ENCODE results near the gene ITPK1.

The ITPK1 gene

DNA sequence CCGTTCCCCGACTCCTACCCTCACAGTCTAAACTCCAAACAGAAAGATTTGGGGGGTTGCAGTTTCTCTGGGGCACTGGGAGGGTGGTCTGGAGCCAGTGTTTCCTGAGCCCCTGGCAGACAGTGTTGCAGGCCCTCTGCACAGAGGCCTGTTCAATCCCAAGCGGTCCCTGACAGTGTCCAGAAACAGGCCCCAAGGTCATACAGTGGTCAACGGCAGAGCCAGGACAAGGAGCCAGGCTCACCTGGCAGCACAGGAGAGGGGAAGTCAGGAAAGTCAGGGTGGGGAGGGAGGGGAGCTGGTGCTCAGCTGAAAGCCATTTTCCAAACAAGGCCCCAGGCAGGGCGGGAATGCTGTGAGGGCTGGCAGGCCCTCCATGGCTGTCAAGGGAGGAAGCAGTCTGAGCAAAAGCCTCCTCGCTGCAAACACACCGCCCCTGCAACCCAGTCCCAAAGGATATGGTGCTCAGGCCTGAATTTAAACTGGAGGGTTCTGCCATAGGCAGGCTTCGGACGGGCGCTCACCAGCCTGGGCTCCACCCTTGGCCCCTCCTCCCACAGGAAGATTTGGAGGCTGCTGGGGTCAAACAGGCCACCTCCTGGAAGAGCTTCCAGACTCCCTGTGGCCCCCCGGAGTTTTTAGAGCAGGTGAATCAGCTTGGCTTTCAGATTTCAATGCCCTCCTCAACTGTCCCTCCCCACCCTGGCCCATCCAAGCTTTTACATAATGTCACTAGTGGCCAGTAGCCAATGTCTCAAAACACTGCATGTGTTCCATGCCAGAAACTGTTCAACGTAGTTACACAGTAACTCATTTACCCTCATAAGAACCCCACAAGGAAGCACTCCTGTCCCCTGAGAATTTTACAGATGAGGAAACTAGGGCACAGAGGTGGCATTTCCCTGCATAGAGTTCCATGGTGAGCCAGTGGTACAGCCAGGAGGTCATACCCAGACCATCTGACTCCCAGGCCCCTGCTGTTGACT, 151.3 kb downstream of the ITPK1 start:
- no peak for TF ChIP-seq ZNF311 (tag by site-specific recombination; IDR thresholded peaks at IDR 0.05; ENCODE audit: borderline replicate concordance)
- TF ChIP-seq ZNF548 (tag by site-specific recombination; IDR thresholded peaks at IDR 0.05), result peak; percentile 52; the same call in 1 of the 2 replicates
- TF ChIP-seq ZNF610 (tag by site-specific recombination; IDR thresholded peaks at IDR 0.05; ENCODE audit: borderline replicate concordance), result no peak
- TF ChIP-seq GLIS1 (tag by site-specific recombination; IDR thresholded peaks at IDR 0.05), result peak; percentile 66
- TF ChIP-seq ZNF341 (tag by site-specific recombination; IDR thresholded peaks at IDR 0.05; ENCODE audit: low read depth), result peak; percentile 37
- no peak for TF ChIP-seq ZNF366 (tag by site-specific recombination; conservative IDR thresholded peaks at IDR 0.05)
- TF ChIP-seq ZNF157 (tag by site-specific recombination; IDR thresholded peaks at IDR 0.05), result no peak
- no peak for TF ChIP-seq PATZ1 (tag by site-specific recombination; IDR thresholded peaks at IDR 0.05)
- no peak for TF ChIP-seq ZBTB8A (tag by site-specific recombination; IDR thresholded peaks at IDR 0.05)
- TF ChIP-seq SETDB1 (IDR thresholded peaks at IDR 0.05; ENCODE audit: insufficient read length, low read length), result no peak
- H3K27ac ChIP-seq (ENCODE audit: extremely low read depth, low read depth, low read length), result no peak overlapping the region
- CTCF ChIA-PET, result interaction anchor here (0.6 to 3.1 kb wide), 6 partner anchors 9 to 482 kb away, joined by 3 to 14 read pairs (median 4); no protein-coding TSS in a partner anchor
- no peak overlapping the region for H3K4me3 ChIP-seq (ENCODE audit: low read depth, low read length)
- peaks cover 0 to 5% of the 10 kb centered on the region in 2 experiments; a peak in 1 of 3 replicates for H3K36me3 ChIP-seq (ENCODE audit: control insufficient read depth in 2 of 2, insufficient read depth in 1 of 2, low read length in 2 of 2)
- no peaks in the 10 kb centered on the region for H3K4me1 ChIP-seq (ENCODE audit: control insufficient read depth, insufficient read depth, low read length)
- no peaks in the 10 kb centered on the region for H3K9me3 ChIP-seq (ENCODE audit: control insufficient read depth, insufficient read depth, low read depth, low read length)
- POLR2A ChIA-PET, result no interaction called here

GRCh38 chr14:92963301-92964123, 152.2 kb downstream of the ITPK1 start:
- H3K36me3 ChIP-seq (ENCODE audit: control insufficient read depth in 2 of 2, insufficient read depth in 1 of 2, low read length in 2 of 2), result peaks cover 0 to 10% of the 10 kb centered on the region in 2 experiments; a peak in 1 of 3 replicates
- no peak overlapping the region for H3K27ac ChIP-seq (ENCODE audit: extremely low read depth, low read depth, low read length)
- POLR2A ChIA-PET, result no interaction called here
- CTCF ChIA-PET, result no interaction called here
- TF ChIP-seq ZFHX2 (tag by site-specific recombination; conservative IDR thresholded peaks at IDR 0.05) (peak; percentile 84), EGR2 (tag by site-specific recombination; IDR thresholded peaks at IDR 0.05; ENCODE audit: low read depth) (peak; percentile 45; the same call in 1 of the 2 replicates), HIC1 (tag by site-specific recombination; IDR thresholded peaks at IDR 0.05) (no peak)
- H3K4me3 ChIP-seq (ENCODE audit: low read depth, low read length), result no peak overlapping the region
- no peaks in the 10 kb centered on the region for H3K4me1 ChIP-seq (ENCODE audit: control insufficient read depth, insufficient read depth, low read length)
- H3K9me3 ChIP-seq (ENCODE audit: control insufficient read depth, insufficient read depth, low read depth, low read length), result no peaks in the 10 kb centered on the region

DNA sequence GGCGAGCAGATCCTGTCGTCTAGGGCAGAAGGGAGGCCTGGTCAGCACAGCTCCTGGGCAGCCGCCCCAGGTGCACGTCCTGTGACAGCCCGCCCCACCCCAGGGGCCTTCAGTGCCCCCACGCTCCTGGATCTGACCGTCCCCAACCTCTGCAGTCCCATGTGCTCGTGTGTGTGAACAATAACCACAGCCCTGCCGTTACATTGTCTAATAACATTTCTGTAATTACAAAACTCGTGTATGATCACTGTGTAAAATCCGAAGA, 153.0 kb downstream of the ITPK1 start:
- H3K4me3 ChIP-seq (ENCODE audit: low read depth, low read length), result no peak overlapping the region
- ChIA-PET POLR2A (no interaction called here), CTCF (interaction anchor here (0.7 kb wide), 1 partner anchor 150 kb away, joined by 3 read pairs; no protein-coding TSS in a partner anchor)
- no peak for TF ChIP-seq ZNF211 (tag by site-specific recombination; IDR thresholded peaks at IDR 0.05; ENCODE audit: low read depth)
- TF ChIP-seq ZNF132 (tag by site-specific recombination; IDR thresholded peaks at IDR 0.05; ENCODE audit: borderline replicate concordance), result no peak
- TF ChIP-seq, protein P1, sequence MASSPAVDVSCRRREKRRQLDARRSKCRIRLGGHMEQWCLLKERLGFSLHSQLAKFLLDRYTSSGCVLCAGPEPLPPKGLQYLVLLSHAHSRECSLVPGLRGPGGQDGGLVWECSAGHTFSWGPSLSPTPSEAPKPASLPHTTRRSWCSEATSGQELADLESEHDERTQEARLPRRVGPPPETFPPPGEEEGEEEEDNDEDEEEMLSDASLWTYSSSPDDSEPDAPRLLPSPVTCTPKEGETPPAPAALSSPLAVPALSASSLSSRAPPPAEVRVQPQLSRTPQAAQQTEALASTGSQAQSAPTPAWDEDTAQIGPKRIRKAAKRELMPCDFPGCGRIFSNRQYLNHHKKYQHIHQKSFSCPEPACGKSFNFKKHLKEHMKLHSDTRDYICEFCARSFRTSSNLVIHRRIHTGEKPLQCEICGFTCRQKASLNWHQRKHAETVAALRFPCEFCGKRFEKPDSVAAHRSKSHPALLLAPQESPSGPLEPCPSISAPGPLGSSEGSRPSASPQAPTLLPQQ (tag by site-specific recombination; IDR thresholded peaks at IDR 0.05), result no peak
- no peak for TF ChIP-seq ZNF391 (tag by site-specific recombination; IDR thresholded peaks at IDR 0.05; ENCODE audit: borderline replicate concordance, low read depth)
- no peak for TF ChIP-seq ZNF473 (tag by site-specific recombination; IDR thresholded peaks at IDR 0.05)
- TF ChIP-seq, protein P2, sequence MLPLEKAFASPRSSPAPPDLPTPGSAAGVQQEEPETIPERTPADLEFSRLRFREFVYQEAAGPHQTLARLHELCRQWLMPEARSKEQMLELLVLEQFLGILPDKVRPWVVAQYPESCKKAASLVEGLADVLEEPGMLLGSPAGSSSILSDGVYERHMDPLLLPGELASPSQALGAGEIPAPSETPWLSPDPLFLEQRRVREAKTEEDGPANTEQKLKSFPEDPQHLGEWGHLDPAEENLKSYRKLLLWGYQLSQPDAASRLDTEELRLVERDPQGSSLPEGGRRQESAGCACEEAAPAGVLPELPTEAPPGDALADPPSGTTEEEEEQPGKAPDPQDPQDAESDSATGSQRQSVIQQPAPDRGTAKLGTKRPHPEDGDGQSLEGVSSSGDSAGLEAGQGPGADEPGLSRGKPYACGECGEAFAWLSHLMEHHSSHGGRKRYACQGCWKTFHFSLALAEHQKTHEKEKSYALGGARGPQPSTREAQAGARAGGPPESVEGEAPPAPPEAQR (tag by site-specific recombination; IDR thresholded peaks at IDR 0.05), result no peak
- TF ChIP-seq ZNF548 (tag by site-specific recombination; IDR thresholded peaks at IDR 0.05), result no peak
- TF ChIP-seq ZNF169 (tag by site-specific recombination; IDR thresholded peaks at IDR 0.05), result no peak
- no peak overlapping the region for H3K27ac ChIP-seq (ENCODE audit: extremely low read depth, low read depth, low read length)
- H3K9me3 ChIP-seq (ENCODE audit: control insufficient read depth, insufficient read depth, low read depth, low read length), result no peaks in the 10 kb centered on the region
- peaks cover 0 to 18% of the 10 kb centered on the region in 2 experiments; a peak in 1 of 3 replicates for H3K36me3 ChIP-seq (ENCODE audit: control insufficient read depth in 2 of 2, insufficient read depth in 1 of 2, low read length in 2 of 2)
- no peaks in the 10 kb centered on the region for H3K4me1 ChIP-seq (ENCODE audit: control insufficient read depth, insufficient read depth, low read length)
